Trophoblast cell (in vitro differentiated cells and primary cell): Measurements from ENCODE around the gene F11R.

Experiments used
- DNase-seq, 2 donors: peaks; one replicate each; pipeline ENCODE4 v3.0.0-alpha.2; 2016
- H2AFZ ChIP-seq: 2 replicates; pipeline ENCODE4 v1.6.1; 2013; ENCODE audit warnings: low read length, moderate library complexity, mild to moderate bottlenecking; ENCODE audit not compliant: insufficient read depth, poor library complexity
- H2AK5ac ChIP-seq: 2 replicates; pipeline ENCODE4 v1.6.1; 2013; ENCODE audit warnings: mild to moderate bottlenecking, low read length
- H2BK120ac ChIP-seq: 2 replicates; pipeline ENCODE4 v1.6.1; 2013; ENCODE audit warnings: low read length, mild to moderate bottlenecking, moderate library complexity; ENCODE audit not compliant: insufficient read depth, poor library complexity
- H2BK12ac ChIP-seq: 2 replicates; pipeline ENCODE4 v1.6.1; 2013; ENCODE audit warnings: mild to moderate bottlenecking, low read length, moderate library complexity
- H2BK5ac ChIP-seq: 2 replicates; pipeline ENCODE4 v1.6.1; 2013; ENCODE audit warnings: low read length, low read depth, moderate library complexity, mild to moderate bottlenecking; ENCODE audit not compliant: poor library complexity
- H3K14ac ChIP-seq: 2 replicates; pipeline ENCODE4 v1.6.1; 2013; ENCODE audit warnings: mild to moderate bottlenecking, low read length
- H3K18ac ChIP-seq: 2 replicates; pipeline ENCODE4 v1.6.1; 2013; ENCODE audit warnings: mild to moderate bottlenecking, low read length
- H3K23ac ChIP-seq: 2 replicates; pipeline ENCODE4 v1.6.1; 2013; ENCODE audit warnings: low read length
- H3K27ac ChIP-seq: 2 replicates; pipeline ENCODE4 v1.5.1; 2013; ENCODE audit warnings: low read depth, mild to moderate bottlenecking, inconsistent platforms, low read length, moderate library complexity
- H3K27me3 ChIP-seq: 2 replicates; pipeline ENCODE4 v1.6.1; 2013; ENCODE audit warnings: inconsistent platforms, mild to moderate bottlenecking, low read length, moderate library complexity; ENCODE audit not compliant: insufficient read depth
- H3K36me3 ChIP-seq, 2 experiments: 1 replicate in 1 of 2; 2 replicates in 1 of 2; pipeline ENCODE4 v1.6.1; 2013; ENCODE audit warnings: low read length in 2 of 2, mild to moderate bottlenecking in 2 of 2, moderate library complexity in 1 of 2; ENCODE audit not compliant: insufficient read depth in 2 of 2, control insufficient read depth in 1 of 2
- H3K4ac ChIP-seq: 2 replicates; pipeline ENCODE4 v1.6.1; 2013; ENCODE audit warnings: low read depth, mild to moderate bottlenecking, low read length, moderate library complexity
- H3K4me1 ChIP-seq, 2 experiments: 1 replicate in 1 of 2; 2 replicates in 1 of 2; pipeline ENCODE4 v1.6.1; 2013; ENCODE audit warnings: low read length in 2 of 2, mild to moderate bottlenecking in 2 of 2, moderate library complexity in 1 of 2; ENCODE audit not compliant: insufficient read depth in 2 of 2, control insufficient read depth in 1 of 2
- H3K4me2 ChIP-seq: 2 replicates; pipeline ENCODE4 v1.6.1; 2013; ENCODE audit warnings: inconsistent platforms, mild to moderate bottlenecking, low read length, moderate library complexity
- H3K4me3 ChIP-seq: 2 replicates; pipeline ENCODE4 v1.5.1; 2013; ENCODE audit warnings: mild to moderate bottlenecking, low read depth, low read length, inconsistent platforms
- H3K79me1 ChIP-seq: one replicate; pipeline ENCODE4 v1.6.1; 2013; ENCODE audit warnings: low read length
- H3K79me2 ChIP-seq: 2 replicates; pipeline ENCODE4 v1.6.1; 2013; ENCODE audit warnings: low read length, mild to moderate bottlenecking; ENCODE audit not compliant: control insufficient read depth, insufficient read depth, poor library complexity
- H3K9ac ChIP-seq: 2 replicates; pipeline ENCODE4 v1.6.1; 2013; ENCODE audit warnings: mild to moderate bottlenecking, low read length
- H3K9me3 ChIP-seq: 2 replicates; pipeline ENCODE4 v1.6.1; 2013; ENCODE audit warnings: low read depth, mild to moderate bottlenecking, control low read depth, inconsistent platforms, low read length; ENCODE audit not compliant: insufficient read depth
- H4K12ac ChIP-seq: 2 replicates; pipeline ENCODE4 v1.6.1; 2013; ENCODE audit warnings: low read depth, mild to moderate bottlenecking, low read length, moderate library complexity
- H4K8ac ChIP-seq: 2 replicates; pipeline ENCODE4 v1.6.1; 2013; ENCODE audit warnings: low read depth, mild to moderate bottlenecking, low read length, moderate library complexity
- H4K91ac ChIP-seq: one replicate; pipeline ENCODE4 v1.6.1; 2013; ENCODE audit warnings: low read depth, mild to moderate bottlenecking, low read length, moderate library complexity
- WGBS: extraction: QIAGEN DNeasy Blood & Tissue Kit; methylation state at CpG from one replicate; pipeline ENCODE4 v1.1.7; 2013; ENCODE audit warnings: missing lambda C conversion rate; ENCODE audit not compliant: insufficient read length, insufficient coverage; ENCODE audit errors: extremely low coverage; 5-methylcytosine and 5-hydroxymethylcytosine counted together

Gene F11R

DNA sequence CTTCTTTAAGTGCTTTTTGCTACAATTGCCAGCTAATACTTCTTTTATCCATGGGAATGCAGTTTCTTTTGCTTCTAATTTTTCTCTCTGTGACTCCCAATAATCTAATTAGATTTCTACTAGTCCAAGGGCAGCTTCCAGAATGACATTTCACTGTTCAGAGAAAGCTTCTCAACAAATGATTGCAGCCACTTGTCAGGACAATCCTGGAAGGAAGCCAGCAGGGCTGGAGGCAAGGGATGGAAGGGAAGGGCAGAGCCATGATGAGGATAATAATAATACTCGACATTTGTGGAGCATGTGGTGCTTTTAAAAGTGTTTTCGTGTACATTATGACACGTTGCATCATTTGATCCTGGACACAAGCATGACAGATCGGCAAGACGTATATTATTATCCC lies 19.4 kb downstream of the F11R start:
- H3K27ac ChIP-seq: no peak overlapping the region
- no peak overlapping the region for H4K12ac ChIP-seq
- no peak overlapping the region for H2BK120ac ChIP-seq
- H3K9me3 ChIP-seq: no peaks in the 10 kb centered on the region
- H3K36me3 ChIP-seq: peaks cover 39 to 49% of the 10 kb centered on the region in 2 experiments
- H3K4me3 ChIP-seq: no peak overlapping the region
- peaks cover 17% of the 10 kb centered on the region for H3K79me2 ChIP-seq
- no peak overlapping the region for H3K23ac ChIP-seq
- H4K91ac ChIP-seq: no peak overlapping the region
- no CpG with 5 or more reads among the region's 5 CpGs for WGBS
- H4K8ac ChIP-seq: no peak overlapping the region
- H3K27me3 ChIP-seq: no peaks in the 10 kb centered on the region
- H3K9ac ChIP-seq: no peak overlapping the region
- H3K14ac ChIP-seq: no peak overlapping the region
- H3K18ac ChIP-seq: no peak overlapping the region
- peaks cover 5 to 17% of the 10 kb centered on the region in 2 experiments for H3K4me1 ChIP-seq
- no peaks in the 10 kb centered on the region for H3K79me1 ChIP-seq
- DNase-seq: no peak
- H3K4me2 ChIP-seq: no peak overlapping the region
- H2BK5ac ChIP-seq: no peak overlapping the region
- no peak overlapping the region for H3K4ac ChIP-seq
- no peak overlapping the region for H2AK5ac ChIP-seq
- no peak overlapping the region for H2AFZ ChIP-seq
- no peak overlapping the region for H2BK12ac ChIP-seq

DNA sequence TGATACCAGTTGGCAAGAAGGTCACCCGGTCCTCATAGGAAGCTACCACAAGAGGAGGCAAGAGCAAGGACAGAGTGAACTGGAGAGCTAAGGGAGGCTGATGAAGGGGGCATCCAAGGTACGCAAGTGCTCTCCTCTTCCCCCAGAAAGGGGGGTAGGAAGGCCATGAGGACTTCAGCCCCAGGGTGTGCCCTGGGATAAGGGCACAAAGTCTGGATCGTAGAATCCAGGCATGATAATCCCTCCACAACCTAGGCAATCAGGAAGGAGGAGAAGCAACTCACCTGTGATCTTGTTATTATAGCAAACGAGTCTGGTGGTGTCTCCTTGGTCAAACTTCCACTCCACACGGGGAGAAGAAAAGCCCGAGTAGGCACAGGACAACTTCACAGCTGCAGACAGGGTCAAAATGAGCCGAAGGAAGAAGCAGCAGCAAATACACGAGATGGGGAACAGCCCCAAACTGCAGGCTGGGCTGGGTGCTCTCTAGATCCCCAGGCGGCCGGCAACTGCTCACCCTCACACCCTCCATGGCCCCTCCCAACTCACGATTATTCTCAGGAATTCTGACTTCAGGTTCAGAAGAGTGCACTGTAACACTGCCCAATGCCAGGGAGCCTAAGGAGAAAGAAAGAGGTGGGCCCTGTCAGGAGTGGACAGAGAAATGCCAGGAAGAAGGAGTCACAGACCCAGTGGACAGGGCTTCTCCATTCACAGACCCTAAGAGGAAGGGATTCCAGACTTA lies 20.0 kb downstream of the F11R start:
- no peak overlapping the region for H2AFZ ChIP-seq
- no peak overlapping the region for H2AK5ac ChIP-seq
- no CpG with 5 or more reads among the region's 11 CpGs for WGBS
- H3K27me3 ChIP-seq: no peaks in the 10 kb centered on the region
- peaks cover 37 to 47% of the 10 kb centered on the region in 2 experiments for H3K36me3 ChIP-seq
- H3K4ac ChIP-seq: no peak overlapping the region
- H3K9ac ChIP-seq: peak overlapping the region; percentile 14
- no peak overlapping the region for H3K4me3 ChIP-seq
- no peak overlapping the region for H3K23ac ChIP-seq
- no peak overlapping the region for H3K27ac ChIP-seq
- no peak overlapping the region for H3K4me2 ChIP-seq
- H3K9me3 ChIP-seq: no peaks in the 10 kb centered on the region
- H4K91ac ChIP-seq: no peak overlapping the region
- H3K79me1 ChIP-seq: no peaks in the 10 kb centered on the region
- no peak overlapping the region for H3K14ac ChIP-seq
- H2BK12ac ChIP-seq: no peak overlapping the region
- H4K8ac ChIP-seq: no peak overlapping the region
- H4K12ac ChIP-seq: no peak overlapping the region
- H3K18ac ChIP-seq: peak overlapping the region; percentile 33
- peaks cover 14% of the 10 kb centered on the region for H3K79me2 ChIP-seq
- DNase-seq: no peak
- H3K4me1 ChIP-seq: peaks cover 5 to 12% of the 10 kb centered on the region in 2 experiments
- no peak overlapping the region for H2BK5ac ChIP-seq
- H2BK120ac ChIP-seq: no peak overlapping the region

DNA sequence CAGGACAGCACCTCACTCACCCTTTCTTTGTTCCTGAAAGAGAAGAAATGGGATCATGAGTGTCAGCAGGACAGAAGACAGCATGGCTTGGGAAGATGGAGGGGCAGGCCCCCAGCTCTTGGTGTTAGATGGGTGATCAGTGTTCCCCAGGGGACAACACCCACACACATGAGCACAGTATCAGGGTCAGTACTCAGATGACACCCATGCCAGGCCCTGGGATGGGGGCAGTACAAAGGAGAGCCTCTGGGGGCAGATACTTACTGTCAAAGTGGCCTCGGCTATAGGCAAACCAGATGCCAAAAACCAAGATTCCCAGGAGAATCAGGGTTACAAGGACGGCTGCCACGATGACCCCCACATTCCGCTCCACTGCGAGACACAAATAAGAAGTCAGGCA lies 21.6 kb downstream of the F11R start:
- Histone ChIP-seq H3K4me2 (no peak overlapping the region), H2BK120ac (no peak overlapping the region), H3K14ac (no peak overlapping the region), H3K9ac (no peak overlapping the region), H3K4ac (no peak overlapping the region), H4K91ac (no peak overlapping the region), H2BK12ac (no peak overlapping the region), H2BK5ac (no peak overlapping the region), H4K12ac (no peak overlapping the region), H3K4me3 (no peak overlapping the region), H4K8ac (no peak overlapping the region), H3K79me2 (peaks cover 4% of the 10 kb centered on the region), H3K79me1 (no peaks in the 10 kb centered on the region), H3K23ac (no peak overlapping the region), H2AFZ (no peak overlapping the region), H3K27ac (no peak overlapping the region), H3K9me3 (no peaks in the 10 kb centered on the region), H2AK5ac (no peak overlapping the region), H3K27me3 (no peaks in the 10 kb centered on the region), H3K36me3 (peaks cover 37 to 49% of the 10 kb centered on the region in 2 experiments), H3K18ac (no peak overlapping the region), H3K4me1 (peaks cover 5 to 7% of the 10 kb centered on the region in 2 experiments)
- DNase-seq: no peak
- no CpG with 5 or more reads among the region's 5 CpGs for WGBS

DNA sequence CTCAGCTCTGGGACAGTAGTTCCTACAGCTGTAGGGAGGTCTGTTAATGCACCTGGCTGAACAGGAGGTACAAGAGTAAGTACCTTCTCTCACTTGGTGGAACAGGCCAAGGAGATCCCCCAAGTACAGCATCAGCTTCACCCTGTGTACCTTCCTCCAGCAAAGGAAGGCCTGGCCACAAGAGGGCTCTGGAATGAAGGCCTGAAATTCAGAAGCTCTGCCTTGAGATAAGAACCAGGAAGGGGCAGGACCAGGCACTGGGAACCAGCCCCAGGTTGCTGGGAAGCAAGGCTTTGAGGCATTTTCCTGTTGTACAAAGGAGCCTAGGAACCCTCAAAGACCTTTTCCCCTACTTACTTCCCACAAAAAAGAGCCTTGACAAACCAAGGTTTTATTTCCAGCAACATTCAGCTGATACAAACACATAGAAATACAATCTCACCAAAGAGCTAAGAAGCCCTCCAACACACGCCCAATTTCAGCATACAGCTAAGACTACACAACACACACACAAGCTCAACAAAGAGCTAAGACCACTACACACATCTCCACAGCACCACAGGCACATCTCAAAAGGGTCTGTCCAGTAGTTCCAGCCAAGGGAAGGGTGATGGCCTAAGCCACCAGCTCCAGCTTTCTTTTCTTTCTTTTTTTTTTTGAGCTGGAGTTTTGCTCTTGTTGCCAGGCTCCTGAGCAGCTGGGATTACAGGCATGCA lies 23.5 kb downstream of the F11R start:
- Histone ChIP-seq H2AFZ (no peak overlapping the region), H3K27ac (peak overlapping the region; percentile 55), H3K79me1 (no peaks in the 10 kb centered on the region), H3K9ac (no peak overlapping the region), H3K18ac (no peak overlapping the region), H2BK12ac (peak overlapping the region; percentile 10), H3K36me3 (peaks cover 37 to 49% of the 10 kb centered on the region in 2 experiments), H3K4me3 (no peak overlapping the region), H3K4me2 (no peak overlapping the region), H3K4ac (no peak overlapping the region), H4K12ac (no peak overlapping the region), H2BK5ac (no peak overlapping the region), H2BK120ac (no peak overlapping the region), H4K8ac (no peak overlapping the region), H3K4me1 (peaks cover 5 to 7% of the 10 kb centered on the region in 2 experiments), H3K79me2 (no peaks in the 10 kb centered on the region), H4K91ac (no peak overlapping the region), H2AK5ac (no peak overlapping the region), H3K14ac (no peak overlapping the region), H3K23ac (no peak overlapping the region), H3K27me3 (no peaks in the 10 kb centered on the region), H3K9me3 (no peaks in the 10 kb centered on the region)
- WGBS: no CpG with 5 or more reads among the region's 1 CpG
- DNase-seq: peak; percentile 69
